ENCODE data around the gene PPP1R8. TPM values are rescaled to one million over a fixed set of nuclear protein-coding genes. Genes with fewer than 3 reads are reported as not detected.
"Not testable (repeated sequence)": the region's sequence is repeated elsewhere in the genome, so short reads cannot be mapped to it uniquely, and the experiment has no call there.

The PPP1R8 gene
- total RNA-seq = 10 to 100 TPM; 57.4 to 68.7 TPM

GRCh38 chr1:27830621-27831440, at the start of gene PPP1R8:
Gene PPP1R8 (plus strand): TSS chr1:27830782. CDS start chr1:27830836, 54 bp downstream.
- Mint-ChIP-seq H3K27me3 (no peaks in the 10 kb centered on the region), H3K36me3 (peaks cover 18% of the 10 kb centered on the region), H3K27ac (peak within 1 kb of the TSS; percentile 85), H3K4me3 (peak within 1 kb of the TSS; percentile 94), H3K4me1 (peaks cover 38% of the 10 kb centered on the region), H3K9me3 (ENCODE audit: low read depth) (no peaks in the 10 kb centered on the region)
- peak; percentile 98 for ATAC-seq
- CTCF ChIA-PET = interaction anchor here (0.6 to 6.5 kb wide), 9 partner anchors 12 to 161 kb away, joined by 3 to 21 read pairs (median 5); partner anchors contain the start of genes FAM76A, STX12 and XKR8
- peak; percentile 92 for DNase-seq

GRCh38 chr1:27782950-27783349, 47.6 kb upstream of the PPP1R8 start:
- H3K4me1 Mint-ChIP-seq = peaks cover 6% of the 10 kb centered on the region
- no peak overlapping the region for H3K27ac Mint-ChIP-seq
- no peaks in the 10 kb centered on the region for H3K9me3 Mint-ChIP-seq (ENCODE audit: low read depth)
- DNase-seq (no peak), ATAC-seq (no peak)
- CTCF ChIA-PET = interaction anchor here (1.0 kb wide), 1 partner anchor 11 kb away, joined by 3 read pairs; no protein-coding TSS in a partner anchor
- peaks cover 14% of the 10 kb centered on the region for H3K36me3 Mint-ChIP-seq
- no peaks in the 10 kb centered on the region for H3K27me3 Mint-ChIP-seq
- no peak overlapping the region for H3K4me3 Mint-ChIP-seq

GRCh38 chr1:27784700-27785099, 45.9 kb upstream of the PPP1R8 start:
- CTCF ChIA-PET = no interaction called here
- Mint-ChIP-seq H3K4me3 (no peak overlapping the region), H3K27me3 (no peaks in the 10 kb centered on the region), H3K9me3 (ENCODE audit: low read depth) (no peaks in the 10 kb centered on the region), H3K4me1 (peaks cover 5% of the 10 kb centered on the region), H3K36me3 (peaks cover 17% of the 10 kb centered on the region), H3K27ac (no peak overlapping the region)
- ATAC-seq (no peak), DNase-seq (no peak)

- no peak overlapping the region for H3K27ac Mint-ChIP-seq
- H3K4me1 Mint-ChIP-seq = peaks cover 5% of the 10 kb centered on the region
- no peak overlapping the region for H3K4me3 Mint-ChIP-seq
- H3K9me3 Mint-ChIP-seq (ENCODE audit: low read depth) = no peaks in the 10 kb centered on the region
- CTCF ChIA-PET = interaction anchor here (0.5 kb wide), 1 partner anchor 196 kb away, joined by 3 read pairs; no protein-coding TSS in a partner anchor
- DNase-seq (no peak), ATAC-seq (no peak)
- no peaks in the 10 kb centered on the region for H3K27me3 Mint-ChIP-seq
- H3K36me3 Mint-ChIP-seq = peaks cover 24% of the 10 kb centered on the region
Measured at GRCh38 chr1:27785781-27786455, 44.7 kb upstream of the PPP1R8 start.

GRCh38 chr1:27787895-27788294, 42.7 kb upstream of the PPP1R8 start:
- no peak overlapping the region for H3K27ac Mint-ChIP-seq
- DNase-seq (no peak), ATAC-seq (no peak)
- H3K4me3 Mint-ChIP-seq = no peak overlapping the region
- no peaks in the 10 kb centered on the region for H3K9me3 Mint-ChIP-seq (ENCODE audit: low read depth)
- CTCF ChIA-PET = no interaction called here
- peaks cover 5% of the 10 kb centered on the region for H3K4me1 Mint-ChIP-seq
- no peaks in the 10 kb centered on the region for H3K27me3 Mint-ChIP-seq
- H3K36me3 Mint-ChIP-seq = peaks cover 19% of the 10 kb centered on the region

- Mint-ChIP-seq H3K36me3 (peaks cover 27% of the 10 kb centered on the region), H3K9me3 (ENCODE audit: low read depth) (no peaks in the 10 kb centered on the region), H3K27me3 (no peaks in the 10 kb centered on the region), H3K4me3 (no peak overlapping the region), H3K4me1 (peaks cover 2% of the 10 kb centered on the region), H3K27ac (no peak overlapping the region)
- ATAC-seq (no peak), DNase-seq (no peak)
- CTCF ChIA-PET = interaction anchor here (1.1 kb wide), 1 partner anchor 16 kb away, joined by 4 read pairs; no protein-coding TSS in a partner anchor
Measured at GRCh38 chr1:27789540-27790041, 41.0 kb upstream of the PPP1R8 start.

GRCh38 chr1:27790270-27790669, 40.3 kb upstream of the PPP1R8 start:
- H3K4me1 Mint-ChIP-seq; ATAC-seq; H3K27me3 Mint-ChIP-seq; H3K9me3 Mint-ChIP-seq (ENCODE audit: low read depth); H3K27ac Mint-ChIP-seq; CTCF ChIA-PET; H3K4me3 Mint-ChIP-seq; DNase-seq: not testable (repeated sequence)
- H3K36me3 Mint-ChIP-seq = peaks cover 31% of the 10 kb centered on the region

- CTCF ChIA-PET = no interaction called here
- ATAC-seq (no peak), DNase-seq (no peak)
- no peak overlapping the region for H3K4me3 Mint-ChIP-seq
- no peaks in the 10 kb centered on the region for H3K27me3 Mint-ChIP-seq
- peaks cover 49% of the 10 kb centered on the region for H3K36me3 Mint-ChIP-seq
- no peak overlapping the region for H3K27ac Mint-ChIP-seq
- peaks cover 13% of the 10 kb centered on the region for H3K4me1 Mint-ChIP-seq
- no peaks in the 10 kb centered on the region for H3K9me3 Mint-ChIP-seq (ENCODE audit: low read depth)
Measured at GRCh38 chr1:27795601-27796000, 35.0 kb upstream of the PPP1R8 start.

- ATAC-seq (no peak), DNase-seq (no peak)
- H3K4me1 Mint-ChIP-seq = peaks cover 2% of the 10 kb centered on the region
- CTCF ChIA-PET = interaction anchor here (1.5 kb wide), 1 partner anchor 23 kb away, joined by 4 read pairs; no protein-coding TSS in a partner anchor
- H3K27ac Mint-ChIP-seq = no peak overlapping the region
- no peaks in the 10 kb centered on the region for H3K27me3 Mint-ChIP-seq
- H3K36me3 Mint-ChIP-seq = peaks cover 40% of the 10 kb centered on the region
- H3K9me3 Mint-ChIP-seq (ENCODE audit: low read depth) = no peaks in the 10 kb centered on the region
- H3K4me3 Mint-ChIP-seq = no peak overlapping the region
Measured at GRCh38 chr1:27804791-27805190, 25.8 kb upstream of the PPP1R8 start.

GRCh38 chr1:27806758-27807157, 23.8 kb upstream of the PPP1R8 start:
- no peak overlapping the region for H3K27ac Mint-ChIP-seq
- no peaks in the 10 kb centered on the region for H3K9me3 Mint-ChIP-seq (ENCODE audit: low read depth)
- no peak for DNase-seq
- H3K36me3 Mint-ChIP-seq = peaks cover 28% of the 10 kb centered on the region
- no peak overlapping the region for H3K4me3 Mint-ChIP-seq
- H3K4me1 Mint-ChIP-seq = peaks cover 5% of the 10 kb centered on the region
- CTCF ChIA-PET = no interaction called here
- no peaks in the 10 kb centered on the region for H3K27me3 Mint-ChIP-seq
- ATAC-seq = no peak

GRCh38 chr1:27807385-27807784, 23.2 kb upstream of the PPP1R8 start:
- Mint-ChIP-seq H3K27me3 (no peaks in the 10 kb centered on the region), H3K4me1 (peaks cover 7% of the 10 kb centered on the region), H3K36me3 (peaks cover 26% of the 10 kb centered on the region), H3K9me3 (ENCODE audit: low read depth) (no peaks in the 10 kb centered on the region), H3K4me3 (no peak overlapping the region), H3K27ac (no peak overlapping the region)
- CTCF ChIA-PET = no interaction called here
- ATAC-seq = no peak
- no peak for DNase-seq

GRCh38 chr1:27808131-27808530, 22.5 kb upstream of the PPP1R8 start:
- H3K4me3 Mint-ChIP-seq; H3K9me3 Mint-ChIP-seq (ENCODE audit: low read depth); ATAC-seq; H3K4me1 Mint-ChIP-seq; CTCF ChIA-PET; H3K27me3 Mint-ChIP-seq; DNase-seq; H3K27ac Mint-ChIP-seq: not testable (repeated sequence)
- H3K36me3 Mint-ChIP-seq = peaks cover 26% of the 10 kb centered on the region

- H3K4me1 Mint-ChIP-seq = peaks cover 6% of the 10 kb centered on the region
- no peaks in the 10 kb centered on the region for H3K27me3 Mint-ChIP-seq
- no peak overlapping the region for H3K4me3 Mint-ChIP-seq
- H3K9me3 Mint-ChIP-seq (ENCODE audit: low read depth) = no peaks in the 10 kb centered on the region
- CTCF ChIA-PET = no interaction called here
- DNase-seq = no peak
- ATAC-seq = no peak
- peaks cover 20% of the 10 kb centered on the region for H3K36me3 Mint-ChIP-seq
- H3K27ac Mint-ChIP-seq = no peak overlapping the region
Measured at GRCh38 chr1:27809883-27810282, 20.7 kb upstream of the PPP1R8 start.

Measured in activated CD8-positive, alpha-beta memory T cell treated with anti-CD3 and anti-CD28 coated beads, Interleukin-2, amount 10 ng/mL, durations not matched to agents 7 days and 5 days (primary cell).